Urinary bladder (tissue), 4 donors: ENCODE data around the gene MLN. TPM values are rescaled to one million over a fixed set of nuclear protein-coding genes. Genes with fewer than 3 reads are reported as not detected.

Experiments used
- DNase-seq: peaks from one replicate; pipeline ENCODE4 v3.0.0-alpha.2; 2015; ENCODE audit errors: extremely low spot score
- H3K27ac ChIP-seq: one replicate; pipeline ENCODE4 v1.5.1; 2013; ENCODE audit warnings: low read depth, mild to moderate bottlenecking, moderate library complexity
- H3K36me3 ChIP-seq: one replicate; pipeline ENCODE4 v1.6.1; 2013; ENCODE audit warnings: mild to moderate bottlenecking, moderate library complexity; ENCODE audit not compliant: insufficient read depth
- H3K4me1 ChIP-seq: one replicate; pipeline ENCODE4 v1.6.1; 2013; ENCODE audit warnings: mild to moderate bottlenecking, moderate library complexity; ENCODE audit not compliant: insufficient read depth
- H3K4me3 ChIP-seq: one replicate; pipeline ENCODE4 v1.5.1; 2013; ENCODE audit warnings: low read depth, low read length
- WGBS: extraction: QIAGEN DNeasy Blood & Tissue Kit; methylation state at CpG from one replicate; pipeline ENCODE4 v1.1.7; 2013; 5-methylcytosine and 5-hydroxymethylcytosine counted together
- polyA plus RNA-seq: library from polyadenylated mRNA; stranded (reverse); fragments of 200-250 nt; gene quantifications from one replicate; pipeline ENCODE4 v1.2.3, GENCODE V29; 2013
- total RNA-seq: library from RNA; depleted of rRNA; stranded (reverse); fragments of >200 nt; gene quantifications from one replicate; pipeline ENCODE4 v1.2.3, GENCODE V29; 2014
- donor health status: healthy with polysubstance abuse.
- donor health status: healthy.

Gene MLN
- total and polyA plus RNA-seq, 2 donors = not detected

DNA sequence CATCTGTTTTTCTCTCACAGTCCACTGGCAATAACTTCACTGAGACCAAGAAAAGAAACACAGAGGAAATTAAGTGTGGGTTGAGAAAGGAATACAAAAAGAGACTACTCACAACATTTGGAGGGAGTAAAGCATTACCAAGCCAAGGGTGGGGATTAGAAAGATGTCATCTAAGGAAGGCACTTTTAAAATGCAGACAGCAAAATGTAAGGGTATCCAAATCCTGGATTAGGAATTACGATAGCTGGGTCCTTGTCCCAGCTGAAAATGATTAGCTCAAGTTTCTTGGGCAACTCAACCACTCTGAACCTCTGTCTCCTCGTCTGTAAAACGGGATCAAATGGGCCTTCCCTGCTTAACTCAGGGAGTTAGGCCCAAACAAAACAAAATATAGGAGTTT lies 17.1 kb downstream of the MLN start:
- Histone ChIP-seq H3K4me1 (no peaks in the 10 kb centered on the region), H3K27ac (no peak overlapping the region), H3K36me3 (no peaks in the 10 kb centered on the region), H3K4me3 (no peak overlapping the region)
- 43% methylated on average over 3 of the region's 3 CpGs for WGBS
- no peak for DNase-seq

DNA sequence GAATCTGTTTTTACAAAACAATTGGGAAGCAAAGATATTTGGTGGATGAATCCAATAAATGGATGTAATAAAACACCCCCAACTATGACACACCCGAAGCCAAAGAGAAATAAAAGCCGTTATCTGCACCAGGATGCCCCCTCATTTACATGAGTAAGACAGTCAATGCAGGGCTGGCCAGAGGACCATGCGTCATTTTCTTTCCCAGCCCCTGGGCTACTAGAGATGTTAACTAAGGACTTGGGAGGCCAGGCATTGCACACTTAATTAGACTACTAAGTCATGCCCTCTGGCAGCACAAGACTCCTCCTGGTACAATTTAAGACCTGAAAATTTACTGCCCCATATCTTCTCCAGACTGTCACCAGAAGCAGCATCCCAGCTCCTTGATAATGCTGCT lies 18.0 kb downstream of the MLN start:
- H3K27ac ChIP-seq = no peak overlapping the region
- WGBS = 56% methylated on average over 3 of the region's 3 CpGs
- no peaks in the 10 kb centered on the region for H3K4me1 ChIP-seq
- no peak overlapping the region for H3K4me3 ChIP-seq
- peaks cover under 1% of the 10 kb centered on the region for H3K36me3 ChIP-seq
- DNase-seq = no peak

DNA sequence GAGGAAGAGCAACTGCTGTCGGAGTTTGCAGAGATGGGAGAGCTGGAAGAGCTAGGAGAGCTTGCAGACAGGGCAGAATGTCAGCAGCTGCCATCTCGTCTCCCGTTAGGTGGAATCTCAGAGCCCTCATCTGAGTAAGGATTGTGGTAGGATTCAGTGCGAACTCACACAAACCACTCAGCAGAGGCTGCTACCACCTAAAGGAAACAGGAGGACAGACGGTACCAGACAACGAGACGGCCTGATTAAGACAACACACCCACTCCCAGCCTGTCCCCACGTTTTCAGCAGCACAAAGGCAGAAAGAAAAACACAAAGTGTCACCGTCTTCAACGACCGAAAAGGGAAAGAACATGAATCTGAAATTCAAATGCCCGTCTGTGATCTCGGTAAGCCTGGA lies 19.0 kb downstream of the MLN start:
- Histone ChIP-seq H3K4me3 (no peak overlapping the region), H3K36me3 (peaks cover 4% of the 10 kb centered on the region), H3K27ac (no peak overlapping the region), H3K4me1 (no peaks in the 10 kb centered on the region)
- no peak for DNase-seq
- 78% methylated on average over 13 of the region's 13 CpGs for WGBS

- Histone ChIP-seq H3K36me3 (peaks cover 6% of the 10 kb centered on the region), H3K27ac (no peak overlapping the region), H3K4me3 (no peak overlapping the region), H3K4me1 (no peaks in the 10 kb centered on the region)
- no peak for DNase-seq
- 89% methylated on average over 10 of the region's 10 CpGs for WGBS
Observed at GRCh38 chr6:33783781-33784520, 19.9 kb downstream of the MLN start.

GRCh38 chr6:33782561-33782960 lies 21.2 kb downstream of the MLN start:
- 95% methylated on average over 5 of the region's 5 CpGs for WGBS
- Histone ChIP-seq H3K4me1 (no peaks in the 10 kb centered on the region), H3K27ac (no peak overlapping the region), H3K4me3 (no peak overlapping the region), H3K36me3 (peaks cover 11% of the 10 kb centered on the region)
- no peak for DNase-seq

DNA sequence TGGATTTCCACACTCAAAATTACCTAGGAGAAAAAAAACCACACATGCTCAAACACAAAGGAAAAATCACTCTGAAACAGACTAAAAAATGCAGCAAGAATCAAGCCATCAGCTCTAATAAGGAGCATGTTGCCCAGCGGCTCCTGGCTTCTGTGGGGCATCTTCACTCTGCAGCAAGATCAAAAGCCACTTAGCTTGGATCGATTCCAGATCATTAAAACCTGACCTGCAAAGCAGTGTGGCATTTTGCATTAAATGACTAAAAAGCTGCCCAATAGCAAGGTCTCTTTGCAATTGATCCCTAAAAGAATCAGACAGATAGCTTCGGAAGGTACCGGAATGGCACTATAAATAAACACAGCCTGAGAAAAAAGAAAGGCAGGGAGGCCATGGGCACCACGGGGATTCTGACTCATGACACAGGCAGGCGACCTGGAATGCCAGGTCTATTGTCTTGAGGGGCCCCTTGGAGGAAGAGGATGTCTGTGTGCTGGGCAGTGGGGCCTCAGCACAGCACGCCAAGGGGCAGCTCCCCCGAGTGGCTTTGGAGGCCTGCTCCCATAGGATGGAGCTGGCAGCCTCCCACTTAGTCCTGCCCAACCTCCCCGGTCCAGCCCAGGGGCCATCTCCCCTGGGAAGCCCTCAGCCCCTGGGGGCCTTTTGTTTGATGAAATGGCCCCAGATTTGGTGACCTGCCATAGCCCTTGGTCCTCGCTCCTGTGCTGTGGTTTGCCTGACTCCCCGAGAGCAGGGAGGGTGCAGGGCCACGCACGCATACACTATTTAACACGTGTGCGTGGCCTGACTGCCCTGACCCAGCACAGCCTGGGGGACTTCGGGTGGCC lies 22.4 kb downstream of the MLN start:
- 74% methylated on average over 16 of the region's 16 CpGs for WGBS
- DNase-seq = no peak
- Histone ChIP-seq H3K27ac (no peak overlapping the region), H3K4me1 (no peaks in the 10 kb centered on the region), H3K4me3 (no peak overlapping the region), H3K36me3 (peaks cover 14% of the 10 kb centered on the region)

GRCh38 chr6:33779895-33780294 lies 23.9 kb downstream of the MLN start:
- no peak for DNase-seq
- WGBS = 86% methylated on average over 14 of the region's 14 CpGs
- Histone ChIP-seq H3K36me3 (peaks cover 15% of the 10 kb centered on the region), H3K4me1 (no peaks in the 10 kb centered on the region), H3K27ac (no peak overlapping the region), H3K4me3 (no peak overlapping the region)

DNA sequence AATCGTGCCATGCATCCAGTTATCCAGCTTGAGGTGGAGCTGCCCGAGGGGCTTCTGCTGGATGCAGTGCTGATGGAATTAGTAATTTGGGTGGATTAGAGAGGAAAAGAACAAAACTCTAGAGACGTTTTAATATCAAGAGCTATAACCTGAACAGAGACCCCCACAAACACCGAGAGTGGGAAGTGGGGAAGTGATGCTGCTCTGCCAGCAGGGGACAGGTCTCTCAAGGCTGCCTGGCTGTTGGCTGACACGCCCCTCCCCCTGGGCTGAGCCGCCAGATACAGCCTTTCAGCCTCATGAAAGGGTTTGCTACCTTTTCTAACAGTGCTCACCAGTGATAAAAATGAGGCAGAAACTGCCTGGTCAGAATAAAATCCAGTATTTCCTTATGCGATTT lies 24.5 kb downstream of the MLN start:
- H3K27ac ChIP-seq = no peak overlapping the region
- no peaks in the 10 kb centered on the region for H3K4me1 ChIP-seq
- 83% methylated on average over 7 of the region's 7 CpGs for WGBS
- peaks cover 19% of the 10 kb centered on the region for H3K36me3 ChIP-seq
- DNase-seq = no peak
- no peak overlapping the region for H3K4me3 ChIP-seq

GRCh38 chr6:33778444-33779121 lies 25.2 kb downstream of the MLN start:
- no peak for DNase-seq
- Histone ChIP-seq H3K27ac (no peak overlapping the region), H3K4me3 (no peak overlapping the region), H3K36me3 (peaks cover 20% of the 10 kb centered on the region), H3K4me1 (no peaks in the 10 kb centered on the region)
- 90% methylated on average over 12 of the region's 12 CpGs for WGBS

GRCh38 chr6:33777398-33778388 lies 26.1 kb downstream of the MLN start:
- Histone ChIP-seq H3K4me1 (no peaks in the 10 kb centered on the region), H3K4me3 (no peak overlapping the region), H3K27ac (no peak overlapping the region), H3K36me3 (peaks cover 20% of the 10 kb centered on the region)
- no peak for DNase-seq
- 91% methylated on average over 25 of the region's 25 CpGs for WGBS

DNA sequence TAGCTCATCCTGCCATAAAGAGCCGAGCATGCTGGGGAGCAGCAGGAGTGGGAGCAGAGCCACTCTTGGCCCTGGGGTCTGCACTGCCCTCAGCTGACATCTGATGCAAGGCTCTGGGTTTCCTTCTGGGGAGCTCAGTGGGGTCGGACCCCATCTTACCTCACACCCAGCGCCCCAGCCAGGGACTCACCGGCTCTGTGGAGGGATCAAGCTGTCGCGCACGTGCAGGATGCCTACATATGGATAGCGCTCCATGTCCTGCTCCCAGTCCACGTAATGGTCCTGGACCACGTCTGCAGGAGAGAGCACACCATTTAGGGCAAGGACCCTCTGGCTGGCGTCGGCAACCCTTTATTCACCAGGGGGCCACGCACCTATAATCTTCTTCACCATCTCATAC lies 27.0 kb downstream of the MLN start:
- H3K4me3 ChIP-seq = no peak overlapping the region
- no peak for DNase-seq
- peaks cover 20% of the 10 kb centered on the region for H3K36me3 ChIP-seq
- no peaks in the 10 kb centered on the region for H3K4me1 ChIP-seq
- 92% methylated on average over 13 of the region's 13 CpGs for WGBS
- H3K27ac ChIP-seq = no peak overlapping the region

GRCh38 chr6:33776186-33776585 lies 27.6 kb downstream of the MLN start:
- no peak overlapping the region for H3K4me3 ChIP-seq
- no peak overlapping the region for H3K27ac ChIP-seq
- DNase-seq = no peak
- 94% methylated on average over 4 of the region's 4 CpGs for whole genome bisulfite sequencing
- H3K4me1 ChIP-seq = no peaks in the 10 kb centered on the region
- peaks cover 20% of the 10 kb centered on the region for H3K36me3 ChIP-seq

GRCh38 chr6:33774774-33775173 lies 29.0 kb downstream of the MLN start:
- Histone ChIP-seq H3K27ac (no peak overlapping the region), H3K4me1 (no peaks in the 10 kb centered on the region), H3K4me3 (no peak overlapping the region), H3K36me3 (peaks cover 16% of the 10 kb centered on the region)
- no peak for DNase-seq
- WGBS = 98% methylated on average over 3 of the region's 3 CpGs
